ENCODE measurements around the gene TMCC3. TPM values are rescaled to one million over a fixed set of nuclear protein-coding genes. Genes with fewer than 3 reads are reported as not detected.
"Not testable (repeated sequence)": the region's sequence is repeated elsewhere in the genome, so short reads cannot be mapped to it uniquely, and the experiment has no call there.

TMCC3 gene
- polyA plus RNA-seq, 1 experiment = 0.29 TPM

- peaks cover 10% of the 10 kb centered on the region for H3K27me3 ChIP-seq (ENCODE audit: control insufficient read depth, insufficient read depth, low read length)
- no peak overlapping the region for H3K27ac ChIP-seq (ENCODE audit: low read depth, low read length)
- POLR2A ChIA-PET = no interaction called here
- DNase-seq (ENCODE audit: low read depth, low spot score) = no peak
- no peak overlapping the region for H3K4me3 ChIP-seq (ENCODE audit: low read depth, low read length)
- TF ChIP-seq CTCF (IDR thresholded peaks at IDR 0.05; ENCODE audit: low read depth, low read length) = no peak
- H3K9me3 ChIP-seq (ENCODE audit: control insufficient read depth, insufficient read depth, low read length) = no peaks in the 10 kb centered on the region
- CTCF ChIA-PET = no interaction called here
Measured at GRCh38 chr12:94694732-94695131, 44.4 kb upstream of the TMCC3 start.

GRCh38 chr12:94692826-94693225, 42.5 kb upstream of the TMCC3 start:
- DNase-seq (ENCODE audit: low read depth, low spot score) = not testable (repeated sequence)

GRCh38 chr12:94690198-94690771, 39.9 kb upstream of the TMCC3 start:
- H3K4me3 ChIP-seq (ENCODE audit: low read depth, low read length) = no peak overlapping the region
- no peak for TF ChIP-seq CTCF (IDR thresholded peaks at IDR 0.05; ENCODE audit: low read depth, low read length)
- H3K9me3 ChIP-seq (ENCODE audit: control insufficient read depth, insufficient read depth, low read length) = no peaks in the 10 kb centered on the region
- H3K27me3 ChIP-seq (ENCODE audit: control insufficient read depth, insufficient read depth, low read length) = peaks cover 21% of the 10 kb centered on the region
- no peak for DNase-seq (ENCODE audit: low read depth, low spot score)
- no peak overlapping the region for H3K27ac ChIP-seq (ENCODE audit: low read depth, low read length)
- POLR2A ChIA-PET = no interaction called here
- CTCF ChIA-PET = no interaction called here

More at GRCh38 chr12:94692826-94693225, 42.5 kb upstream of the TMCC3 start:
- H3K27ac ChIP-seq (ENCODE audit: low read depth, low read length); POLR2A ChIA-PET; H3K4me3 ChIP-seq (ENCODE audit: low read depth, low read length); CTCF ChIA-PET; H3K9me3 ChIP-seq (ENCODE audit: control insufficient read depth, insufficient read depth, low read length): not testable (repeated sequence)
- H3K27me3 ChIP-seq (ENCODE audit: control insufficient read depth, insufficient read depth, low read length) = peaks cover 18% of the 10 kb centered on the region

GRCh38 chr12:94689646-94690036, 39.3 kb upstream of the TMCC3 start:
- Histone ChIP-seq H3K27me3 (ENCODE audit: control insufficient read depth, insufficient read depth, low read length) (peaks cover 21% of the 10 kb centered on the region), H3K27ac (ENCODE audit: low read depth, low read length) (no peak overlapping the region), H3K9me3 (ENCODE audit: control insufficient read depth, insufficient read depth, low read length) (no peaks in the 10 kb centered on the region), H3K4me3 (ENCODE audit: low read depth, low read length) (no peak overlapping the region)
- TF ChIP-seq CTCF (IDR thresholded peaks at IDR 0.05; ENCODE audit: low read depth, low read length) = no peak
- no peak for DNase-seq (ENCODE audit: low read depth, low spot score)
- CTCF ChIA-PET = no interaction called here
- POLR2A ChIA-PET = no interaction called here

- Histone ChIP-seq H3K4me3 (ENCODE audit: low read depth, low read length) (no peak overlapping the region), H3K9me3 (ENCODE audit: control insufficient read depth, insufficient read depth, low read length) (no peaks in the 10 kb centered on the region), H3K27ac (ENCODE audit: low read depth, low read length) (no peak overlapping the region), H3K27me3 (ENCODE audit: control insufficient read depth, insufficient read depth, low read length) (peaks cover 21% of the 10 kb centered on the region)
- ChIA-PET POLR2A (no interaction called here), CTCF (no interaction called here)
- no peak for DNase-seq (ENCODE audit: low read depth, low spot score)
- TF ChIP-seq CTCF (IDR thresholded peaks at IDR 0.05; ENCODE audit: low read depth, low read length) = no peak
Measured at GRCh38 chr12:94689002-94689645, 38.8 kb upstream of the TMCC3 start.

Measured in AG04450 (cell line).